SU-DHL-6 (cell line): ENCODE data around the gene DOHH.

Experiments
- CTCF ChIP-seq: fragments of 200-600 bp; sonication (generic); IDR thresholded peaks from one replicate; pipeline ENCODE4 v1.5.1; 2017; ENCODE audit warnings: antibody characterized with exemption, mild to moderate bottlenecking, low read length, moderate library complexity; ENCODE audit not compliant: insufficient read depth, poor library complexity, severe bottlenecking
- EZH2phosphoT487 ChIP-seq: fragments of 200-600 bp; sonication (generic), shearing (Covaris generic); conservative IDR thresholded peaks from 2 replicates; pipeline ENCODE4 v1.6.1; 2018; ENCODE audit warnings: mild to moderate bottlenecking, antibody characterized with exemption, low read length, moderate library complexity, mixed read lengths

GRCh38 chr19:3452171-3452941, 48.1 kb downstream of the DOHH start:
- TF ChIP-seq CTCF (no peak), EZH2phosphoT487 (no peak)
